WTC11 (cell line): ENCODE data around the gene GRIP2.

Source experiments
- TF ChIP-seq, protein P1 (sequence below): fragments of 200-600 bp; IDR thresholded peaks from 2 replicates; pipeline ENCODE4 v1.8.0; 2022; ENCODE audit warnings: antibody characterized with exemption
- TF ChIP-seq, protein P2 (sequence below): sonication (generic); formaldehyde crosslinking; IDR thresholded peaks from 2 replicates; pipeline ENCODE4 v1.8.1; 2023; ENCODE audit warnings: mild to moderate bottlenecking, missing genetic modification reagents, moderate library complexity
- TF ChIP-seq, protein P3 (sequence below): fragments of 250-450 bp; sonication (Bioruptor Pico); IDR thresholded peaks from 2 replicates; pipeline ENCODE4 v1.9.0; 2021; ENCODE audit warnings: mild to moderate bottlenecking, borderline replicate concordance
- TF ChIP-seq, protein P4 (sequence below): sonication (generic); formaldehyde crosslinking; IDR thresholded peaks from 2 replicates; pipeline ENCODE4 v1.8.0; 2023; ENCODE audit warnings: missing genetic modification reagents, mild to moderate bottlenecking, borderline replicate concordance

DNA sequence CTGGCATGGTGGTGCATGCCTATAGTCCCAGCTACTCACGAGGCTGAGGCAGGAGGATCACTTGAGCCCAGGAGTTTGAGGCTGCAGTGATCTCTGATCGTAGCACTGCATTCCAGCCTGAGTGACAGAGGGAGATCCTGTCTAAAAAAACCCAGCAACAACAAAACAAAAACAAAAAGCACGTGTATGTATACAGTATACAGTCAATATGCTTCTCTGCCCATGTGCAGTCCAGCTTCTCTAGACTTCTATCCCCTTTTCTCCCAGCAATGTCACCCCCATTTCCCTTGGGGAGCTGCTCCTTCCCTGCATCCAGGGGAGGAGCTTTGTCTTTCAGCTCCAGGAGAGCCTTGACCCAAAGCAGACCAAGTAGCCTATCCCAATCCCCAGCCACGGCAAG lies 20.0 kb upstream of the GRIP2 start:
- TF ChIP-seq, protein P1, sequence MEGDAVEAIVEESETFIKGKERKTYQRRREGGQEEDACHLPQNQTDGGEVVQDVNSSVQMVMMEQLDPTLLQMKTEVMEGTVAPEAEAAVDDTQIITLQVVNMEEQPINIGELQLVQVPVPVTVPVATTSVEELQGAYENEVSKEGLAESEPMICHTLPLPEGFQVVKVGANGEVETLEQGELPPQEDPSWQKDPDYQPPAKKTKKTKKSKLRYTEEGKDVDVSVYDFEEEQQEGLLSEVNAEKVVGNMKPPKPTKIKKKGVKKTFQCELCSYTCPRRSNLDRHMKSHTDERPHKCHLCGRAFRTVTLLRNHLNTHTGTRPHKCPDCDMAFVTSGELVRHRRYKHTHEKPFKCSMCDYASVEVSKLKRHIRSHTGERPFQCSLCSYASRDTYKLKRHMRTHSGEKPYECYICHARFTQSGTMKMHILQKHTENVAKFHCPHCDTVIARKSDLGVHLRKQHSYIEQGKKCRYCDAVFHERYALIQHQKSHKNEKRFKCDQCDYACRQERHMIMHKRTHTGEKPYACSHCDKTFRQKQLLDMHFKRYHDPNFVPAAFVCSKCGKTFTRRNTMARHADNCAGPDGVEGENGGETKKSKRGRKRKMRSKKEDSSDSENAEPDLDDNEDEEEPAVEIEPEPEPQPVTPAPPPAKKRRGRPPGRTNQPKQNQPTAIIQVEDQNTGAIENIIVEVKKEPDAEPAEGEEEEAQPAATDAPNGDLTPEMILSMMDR = no peak
- TF ChIP-seq, protein P2, sequence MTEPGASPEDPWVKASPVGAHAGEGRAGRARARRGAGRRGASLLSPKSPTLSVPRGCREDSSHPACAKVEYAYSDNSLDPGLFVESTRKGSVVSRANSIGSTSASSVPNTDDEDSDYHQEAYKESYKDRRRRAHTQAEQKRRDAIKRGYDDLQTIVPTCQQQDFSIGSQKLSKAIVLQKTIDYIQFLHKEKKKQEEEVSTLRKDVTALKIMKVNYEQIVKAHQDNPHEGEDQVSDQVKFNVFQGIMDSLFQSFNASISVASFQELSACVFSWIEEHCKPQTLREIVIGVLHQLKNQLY (CRISPR knock-in tag) = no peak
- TF ChIP-seq, protein P3, sequence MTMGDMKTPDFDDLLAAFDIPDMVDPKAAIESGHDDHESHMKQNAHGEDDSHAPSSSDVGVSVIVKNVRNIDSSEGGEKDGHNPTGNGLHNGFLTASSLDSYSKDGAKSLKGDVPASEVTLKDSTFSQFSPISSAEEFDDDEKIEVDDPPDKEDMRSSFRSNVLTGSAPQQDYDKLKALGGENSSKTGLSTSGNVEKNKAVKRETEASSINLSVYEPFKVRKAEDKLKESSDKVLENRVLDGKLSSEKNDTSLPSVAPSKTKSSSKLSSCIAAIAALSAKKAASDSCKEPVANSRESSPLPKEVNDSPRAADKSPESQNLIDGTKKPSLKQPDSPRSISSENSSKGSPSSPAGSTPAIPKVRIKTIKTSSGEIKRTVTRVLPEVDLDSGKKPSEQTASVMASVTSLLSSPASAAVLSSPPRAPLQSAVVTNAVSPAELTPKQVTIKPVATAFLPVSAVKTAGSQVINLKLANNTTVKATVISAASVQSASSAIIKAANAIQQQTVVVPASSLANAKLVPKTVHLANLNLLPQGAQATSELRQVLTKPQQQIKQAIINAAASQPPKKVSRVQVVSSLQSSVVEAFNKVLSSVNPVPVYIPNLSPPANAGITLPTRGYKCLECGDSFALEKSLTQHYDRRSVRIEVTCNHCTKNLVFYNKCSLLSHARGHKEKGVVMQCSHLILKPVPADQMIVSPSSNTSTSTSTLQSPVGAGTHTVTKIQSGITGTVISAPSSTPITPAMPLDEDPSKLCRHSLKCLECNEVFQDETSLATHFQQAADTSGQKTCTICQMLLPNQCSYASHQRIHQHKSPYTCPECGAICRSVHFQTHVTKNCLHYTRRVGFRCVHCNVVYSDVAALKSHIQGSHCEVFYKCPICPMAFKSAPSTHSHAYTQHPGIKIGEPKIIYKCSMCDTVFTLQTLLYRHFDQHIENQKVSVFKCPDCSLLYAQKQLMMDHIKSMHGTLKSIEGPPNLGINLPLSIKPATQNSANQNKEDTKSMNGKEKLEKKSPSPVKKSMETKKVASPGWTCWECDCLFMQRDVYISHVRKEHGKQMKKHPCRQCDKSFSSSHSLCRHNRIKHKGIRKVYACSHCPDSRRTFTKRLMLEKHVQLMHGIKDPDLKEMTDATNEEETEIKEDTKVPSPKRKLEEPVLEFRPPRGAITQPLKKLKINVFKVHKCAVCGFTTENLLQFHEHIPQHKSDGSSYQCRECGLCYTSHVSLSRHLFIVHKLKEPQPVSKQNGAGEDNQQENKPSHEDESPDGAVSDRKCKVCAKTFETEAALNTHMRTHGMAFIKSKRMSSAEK (CRISPR knock-in tag) = no peak
- TF ChIP-seq, protein P4, sequence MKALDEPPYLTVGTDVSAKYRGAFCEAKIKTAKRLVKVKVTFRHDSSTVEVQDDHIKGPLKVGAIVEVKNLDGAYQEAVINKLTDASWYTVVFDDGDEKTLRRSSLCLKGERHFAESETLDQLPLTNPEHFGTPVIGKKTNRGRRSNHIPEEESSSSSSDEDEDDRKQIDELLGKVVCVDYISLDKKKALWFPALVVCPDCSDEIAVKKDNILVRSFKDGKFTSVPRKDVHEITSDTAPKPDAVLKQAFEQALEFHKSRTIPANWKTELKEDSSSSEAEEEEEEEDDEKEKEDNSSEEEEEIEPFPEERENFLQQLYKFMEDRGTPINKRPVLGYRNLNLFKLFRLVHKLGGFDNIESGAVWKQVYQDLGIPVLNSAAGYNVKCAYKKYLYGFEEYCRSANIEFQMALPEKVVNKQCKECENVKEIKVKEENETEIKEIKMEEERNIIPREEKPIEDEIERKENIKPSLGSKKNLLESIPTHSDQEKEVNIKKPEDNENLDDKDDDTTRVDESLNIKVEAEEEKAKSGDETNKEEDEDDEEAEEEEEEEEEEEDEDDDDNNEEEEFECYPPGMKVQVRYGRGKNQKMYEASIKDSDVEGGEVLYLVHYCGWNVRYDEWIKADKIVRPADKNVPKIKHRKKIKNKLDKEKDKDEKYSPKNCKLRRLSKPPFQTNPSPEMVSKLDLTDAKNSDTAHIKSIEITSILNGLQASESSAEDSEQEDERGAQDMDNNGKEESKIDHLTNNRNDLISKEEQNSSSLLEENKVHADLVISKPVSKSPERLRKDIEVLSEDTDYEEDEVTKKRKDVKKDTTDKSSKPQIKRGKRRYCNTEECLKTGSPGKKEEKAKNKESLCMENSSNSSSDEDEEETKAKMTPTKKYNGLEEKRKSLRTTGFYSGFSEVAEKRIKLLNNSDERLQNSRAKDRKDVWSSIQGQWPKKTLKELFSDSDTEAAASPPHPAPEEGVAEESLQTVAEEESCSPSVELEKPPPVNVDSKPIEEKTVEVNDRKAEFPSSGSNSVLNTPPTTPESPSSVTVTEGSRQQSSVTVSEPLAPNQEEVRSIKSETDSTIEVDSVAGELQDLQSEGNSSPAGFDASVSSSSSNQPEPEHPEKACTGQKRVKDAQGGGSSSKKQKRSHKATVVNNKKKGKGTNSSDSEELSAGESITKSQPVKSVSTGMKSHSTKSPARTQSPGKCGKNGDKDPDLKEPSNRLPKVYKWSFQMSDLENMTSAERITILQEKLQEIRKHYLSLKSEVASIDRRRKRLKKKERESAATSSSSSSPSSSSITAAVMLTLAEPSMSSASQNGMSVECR (CRISPR knock-in tag) = no peak
